WTC11 (cell line): ENCODE data around the gene SYT8. TPM values are rescaled to one million over a fixed set of nuclear protein-coding genes. Genes with fewer than 3 reads are reported as not detected.

Experiments
- microRNA-seq: library from miRNA; unstranded; fragments of <30 nt; microRNA quantifications from one replicate; pipeline ENCODE4 v1.2.0, GENCODE V29; 2022; ENCODE audit warnings: borderline number of aligned reads
- total RNA-seq: library from RNA; stranded (reverse); gene quantifications from 3 replicates; pipeline ENCODE4 v1.2.3, GENCODE V29; 2021

The SYT8 gene
- total RNA-seq, 1 experiment from 2014 or later, result 0.37 TPM

Small RNA genes within 50 kb of the gene (microRNA-seq; reads per million reads assigned to microRNA genes)
- gene MIR4298 (not detected), gene MIR7847 (not detected)

Other genes starting within 250 kb of the SYT8 start
- not detected in 3 replicates for gene KRTAP5-1, start 249.7 kb upstream of the SYT8 start, total RNA-seq
- not detected in 3 replicates for gene KRTAP5-2, start 236.7 kb upstream of the SYT8 start, total RNA-seq
- gene KRTAP5-3, start 226.5 kb upstream of the SYT8 start, total RNA-seq, result not detected in 3 replicates
- gene KRTAP5-4, start 212.9 kb upstream of the SYT8 start, total RNA-seq, result not detected in 3 replicates
- not detected in 3 replicates for gene KRTAP5-5, start 205.2 kb upstream of the SYT8 start, total RNA-seq
- 0.35 TPM in 1 of 3 replicates, not detected in the others for gene KRTAP5-6, start 137.8 kb upstream of the SYT8 start, total RNA-seq
- gene IFITM10, start 84.4 kb upstream of the SYT8 start, total RNA-seq, result 0.80 to 1.7 TPM (median 1.3 TPM) in 3 replicates
- 194 to 199 TPM (median 198 TPM) in 3 replicates for gene CTSD, start 71.1 kb upstream of the SYT8 start, total RNA-seq
- 0.41 TPM in 1 of 3 replicates, not detected in the others for gene TNNI2, start 4.0 kb downstream of the SYT8 start, total RNA-seq
- gene LSP1, start 18.1 kb downstream of the SYT8 start, total RNA-seq, result 0.77 to 1.7 TPM (median 1.0 TPM) in 3 replicates
- not detected in 3 replicates for gene PRR33, start 56.9 kb downstream of the SYT8 start, total RNA-seq
- gene TNNT3, start 84.7 kb downstream of the SYT8 start, total RNA-seq, result not detected in 3 replicates
- 59.4 to 73.0 TPM (median 61.0 TPM) in 3 replicates for gene MRPL23, start 112.3 kb downstream of the SYT8 start, total RNA-seq
- gene H19, start 162.9 kb downstream of the SYT8 start, total RNA-seq, result 9.8 to 12.7 TPM (median 11.7 TPM) in 3 replicates